Memory B cell (primary cell): ENCODE measurements around the gene GRM4.
"Not testable (repeated sequence)": the region's sequence is repeated elsewhere in the genome, so short reads cannot be mapped to it uniquely, and the experiment has no call there.

Experiments
- ATAC-seq: fragments of 150-1000 bp; cut with Tn5 transposase; 2 replicates; pipeline ENCODE4 v1.10.0; 2021; ENCODE audit warnings: low read depth, mild to moderate bottlenecking, moderate library complexity
- DNase-seq, 2 donors: peaks; one replicate each; pipeline ENCODE4 v3.0.0; 2022; ENCODE audit warnings: low spot score in 2 of 2
- H3K27ac Mint-ChIP-seq: one replicate; pipeline ENCODE4 v1.8.0; 2022; ENCODE audit warnings: mild to moderate bottlenecking, moderate library complexity, mixed read lengths
- H3K27me3 Mint-ChIP-seq: one replicate; pipeline ENCODE4 v1.8.0; 2022; ENCODE audit warnings: mixed read lengths
- H3K36me3 Mint-ChIP-seq: one replicate; pipeline ENCODE4 v1.8.0; 2022; ENCODE audit warnings: mild to moderate bottlenecking, mixed read lengths
- H3K4me1 Mint-ChIP-seq: one replicate; pipeline ENCODE4 v1.8.0; 2022; ENCODE audit warnings: mixed read lengths
- H3K4me3 Mint-ChIP-seq: one replicate; pipeline ENCODE4 v1.8.0; 2022; ENCODE audit warnings: mild to moderate bottlenecking, moderate library complexity, mixed read lengths
- H3K9me3 Mint-ChIP-seq: one replicate; pipeline ENCODE4 v1.8.0; 2022; ENCODE audit warnings: mixed read lengths

Gene GRM4

DNA sequence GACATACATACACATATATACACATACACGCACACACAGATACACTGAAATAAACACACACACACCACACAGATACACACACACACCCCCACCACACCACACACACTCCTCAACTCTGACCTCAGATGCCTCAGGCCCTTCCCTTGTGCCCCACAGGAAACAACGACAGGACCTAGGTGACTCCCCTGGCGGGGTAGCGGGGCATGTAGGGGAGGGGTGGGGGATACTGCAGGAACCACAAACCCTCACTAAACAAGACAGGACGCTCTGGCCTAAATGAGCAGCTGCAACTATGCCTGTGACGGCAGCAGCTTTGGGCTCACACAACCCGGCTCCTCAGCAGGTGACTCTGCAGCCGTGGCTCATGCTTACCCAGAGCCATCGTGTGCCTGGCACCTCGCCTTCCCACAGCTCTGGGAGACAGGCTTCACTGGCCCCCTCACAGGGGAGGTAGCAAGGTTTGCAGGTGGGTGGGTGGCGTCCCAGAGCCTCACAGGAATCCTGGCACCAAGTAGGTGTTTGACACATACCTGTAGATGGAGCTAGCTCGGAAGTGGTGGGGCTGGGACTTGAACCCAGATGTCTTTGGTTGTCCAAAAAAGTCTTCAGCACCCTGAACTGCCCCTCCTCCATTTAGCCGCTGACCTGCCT lies 100.8 kb downstream of the GRM4 start:
- peaks cover 12% of the 10 kb centered on the region for H3K4me1 Mint-ChIP-seq
- no peak overlapping the region for H3K4me3 Mint-ChIP-seq

DNA sequence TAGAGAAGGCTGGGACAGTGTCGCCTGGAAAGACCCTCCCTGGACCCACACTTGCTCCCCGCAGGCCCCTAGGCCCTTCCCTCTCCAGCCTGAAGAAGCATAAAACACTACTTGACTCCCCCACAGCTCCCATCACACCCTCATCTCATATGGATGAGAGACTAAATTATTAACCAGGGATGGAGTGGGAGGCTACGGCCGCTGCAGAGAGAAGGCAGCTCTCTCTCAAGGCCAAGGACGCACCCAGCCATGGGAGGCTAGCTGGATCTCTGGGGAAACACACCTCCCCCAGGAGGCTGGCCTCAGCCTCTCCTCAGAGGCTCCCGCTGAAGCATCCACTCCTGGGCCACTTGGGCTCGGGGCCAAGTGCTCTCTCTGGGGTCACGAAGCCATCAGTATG lies 102.5 kb downstream of the GRM4 start:
- Mint-ChIP-seq H3K27ac (no peak overlapping the region), H3K27me3 (peaks cover 10% of the 10 kb centered on the region), H3K36me3 (no peaks in the 10 kb centered on the region), H3K9me3 (no peaks in the 10 kb centered on the region), H3K4me1 (peaks cover 12% of the 10 kb centered on the region), H3K4me3 (no peak overlapping the region)
- no peak for ATAC-seq
- DNase-seq, result no peak

More for the DNA sequence above, 100.8 kb downstream of the GRM4 start:
- Mint-ChIP-seq H3K9me3 (peaks cover 7% of the 10 kb centered on the region), H3K27ac (no peak overlapping the region), H3K36me3 (peaks cover 2% of the 10 kb centered on the region), H3K27me3 (peaks cover 19% of the 10 kb centered on the region)
- DNase-seq (no peak), ATAC-seq (peak; percentile 77)

DNA sequence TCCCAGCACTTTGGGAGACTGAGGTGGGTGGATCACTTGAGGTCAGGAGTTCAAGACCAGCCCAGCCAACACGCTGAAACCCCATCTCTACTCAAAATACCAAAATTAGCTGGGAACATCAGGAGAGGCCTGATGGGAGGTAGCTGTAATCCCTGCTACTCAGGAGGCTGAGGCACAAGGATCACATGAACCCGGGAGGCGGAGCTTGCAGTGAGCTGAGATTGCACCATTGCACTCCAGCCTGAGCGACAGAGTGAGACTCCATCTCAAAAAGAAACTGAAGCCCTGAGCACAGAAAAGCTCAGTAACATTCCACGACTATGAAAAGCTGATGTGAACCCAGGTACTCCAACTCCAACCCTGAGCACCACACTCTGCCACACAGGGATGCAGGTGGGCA lies 103.9 kb downstream of the GRM4 start:
- DNase-seq, H3K27me3 Mint-ChIP-seq, H3K4me3 Mint-ChIP-seq, H3K27ac Mint-ChIP-seq, ATAC-seq, H3K36me3 Mint-ChIP-seq, H3K9me3 Mint-ChIP-seq: not testable (repeated sequence)
- peaks cover 12% of the 10 kb centered on the region for H3K4me1 Mint-ChIP-seq

DNA sequence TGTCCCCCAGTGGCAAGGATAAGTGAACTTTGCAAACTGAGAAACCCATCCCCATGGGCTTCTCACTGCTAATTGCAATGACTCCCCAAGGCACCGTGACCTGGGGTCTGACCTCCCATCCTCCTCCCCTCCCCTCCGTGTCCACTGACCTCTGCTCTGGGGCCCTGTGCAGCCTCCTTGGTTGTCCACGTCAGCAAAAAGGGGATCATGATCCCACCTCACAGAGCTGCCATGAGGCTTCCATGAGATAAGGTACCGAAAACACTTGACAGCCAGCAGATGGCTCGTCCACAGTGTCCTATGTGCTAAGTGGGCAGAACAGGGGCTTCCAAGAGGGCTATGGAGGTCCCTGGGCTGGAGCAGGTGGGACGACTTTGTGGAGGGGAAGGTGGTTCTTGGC lies 104.5 kb downstream of the GRM4 start:
- H3K27ac Mint-ChIP-seq, result no peak overlapping the region
- H3K27me3 Mint-ChIP-seq, result peaks cover 10% of the 10 kb centered on the region
- H3K4me3 Mint-ChIP-seq, result no peak overlapping the region
- no peak for ATAC-seq
- no peaks in the 10 kb centered on the region for H3K36me3 Mint-ChIP-seq
- H3K4me1 Mint-ChIP-seq, result peaks cover 12% of the 10 kb centered on the region
- no peaks in the 10 kb centered on the region for H3K9me3 Mint-ChIP-seq
- no peak for DNase-seq

DNA sequence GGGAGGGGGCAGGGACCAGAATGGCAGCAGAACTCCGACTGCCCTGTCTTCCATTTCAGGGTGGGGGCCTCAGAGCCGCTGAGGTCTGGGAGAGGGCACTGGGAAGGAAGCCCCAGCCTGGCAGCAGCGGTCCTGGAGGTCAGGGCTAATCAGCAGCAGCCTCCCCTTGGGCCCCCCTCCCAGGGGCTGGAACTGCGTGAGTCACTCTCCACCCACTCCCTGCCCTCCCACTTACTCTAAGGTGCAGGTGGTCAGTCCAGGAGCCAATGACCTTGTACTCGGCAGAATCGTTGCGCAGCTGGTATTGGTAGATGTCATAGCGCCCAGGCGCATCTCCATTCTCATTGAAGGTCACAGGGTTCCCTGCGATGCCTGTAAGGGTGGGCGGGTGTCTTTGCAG lies 105.9 kb downstream of the GRM4 start:
- ATAC-seq (no peak), DNase-seq (no peak)
- no peaks in the 10 kb centered on the region for H3K36me3 Mint-ChIP-seq
- H3K4me1 Mint-ChIP-seq, result peaks cover 12% of the 10 kb centered on the region
- H3K27me3 Mint-ChIP-seq, result peaks cover 16% of the 10 kb centered on the region
- H3K4me3 Mint-ChIP-seq, result no peak overlapping the region
- H3K9me3 Mint-ChIP-seq, result no peaks in the 10 kb centered on the region
- H3K27ac Mint-ChIP-seq, result no peak overlapping the region

DNA sequence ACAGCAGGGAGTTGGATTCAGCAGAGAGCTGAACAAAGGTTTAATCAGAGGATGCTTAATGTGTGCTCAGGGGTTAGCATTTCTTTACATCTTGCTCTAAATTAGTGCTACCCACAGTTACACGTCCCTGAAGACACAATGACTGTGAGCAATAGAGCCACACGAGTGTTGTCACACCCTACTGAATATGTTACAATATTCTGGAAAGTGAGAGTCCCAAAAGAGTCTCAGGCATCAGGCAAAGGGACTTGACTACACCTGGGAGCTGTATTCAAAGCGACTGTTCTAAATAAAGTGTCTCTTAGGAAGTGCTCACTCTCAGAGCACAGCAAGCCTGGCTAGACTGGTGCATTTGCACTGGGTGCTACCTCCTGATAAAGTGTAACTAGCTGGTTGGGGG lies 108.7 kb downstream of the GRM4 start:
- H3K4me3 Mint-ChIP-seq, result no peak overlapping the region
- ATAC-seq, result no peak

DNA sequence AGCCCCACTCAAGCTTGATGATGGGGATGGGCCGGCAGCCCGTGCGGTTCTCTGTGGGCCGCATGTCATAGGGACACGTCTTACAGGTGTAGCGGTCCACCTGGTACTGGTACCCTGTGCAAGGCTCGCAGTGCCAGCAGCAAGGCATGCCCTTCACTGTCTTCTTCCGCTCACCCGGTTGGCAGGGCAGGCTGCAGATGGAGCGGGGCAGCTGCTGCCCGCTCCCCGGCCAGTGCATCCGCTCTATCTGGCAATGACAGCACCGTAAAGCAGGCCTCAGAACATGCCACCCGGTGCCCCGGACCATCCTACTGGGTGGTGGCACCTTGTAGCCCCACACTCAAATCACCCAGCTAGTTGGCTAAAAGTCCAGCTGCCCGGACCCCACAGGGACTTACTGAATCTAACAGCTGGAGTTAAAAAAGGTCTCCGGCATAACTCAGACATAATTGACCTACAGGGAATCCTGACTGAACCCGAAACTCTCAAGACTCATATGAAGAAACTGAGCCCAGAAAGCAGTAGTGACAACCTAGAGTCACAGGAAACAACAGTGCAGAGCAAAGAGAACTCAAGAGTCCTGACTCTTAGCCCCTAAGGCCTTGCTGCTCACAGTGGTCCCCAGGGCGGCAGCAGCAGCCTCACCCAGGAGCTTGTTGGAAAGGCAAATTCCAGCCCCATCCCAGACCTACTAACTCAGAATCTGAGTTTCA lies 109.4 kb downstream of the GRM4 start:
- Mint-ChIP-seq H3K4me1 (peaks cover 6% of the 10 kb centered on the region), H3K4me3 (no peak overlapping the region), H3K36me3 (no peaks in the 10 kb centered on the region), H3K27ac (no peak overlapping the region), H3K27me3 (peaks cover 23% of the 10 kb centered on the region), H3K9me3 (no peaks in the 10 kb centered on the region)
- DNase-seq (no peak), ATAC-seq (no peak)

More for the DNA sequence above, 108.7 kb downstream of the GRM4 start:
- Mint-ChIP-seq H3K36me3 (no peaks in the 10 kb centered on the region), H3K27ac (no peak overlapping the region), H3K27me3 (peaks cover 19% of the 10 kb centered on the region), H3K4me1 (peaks cover 1% of the 10 kb centered on the region), H3K9me3 (no peaks in the 10 kb centered on the region)
- DNase-seq, result no peak

DNA sequence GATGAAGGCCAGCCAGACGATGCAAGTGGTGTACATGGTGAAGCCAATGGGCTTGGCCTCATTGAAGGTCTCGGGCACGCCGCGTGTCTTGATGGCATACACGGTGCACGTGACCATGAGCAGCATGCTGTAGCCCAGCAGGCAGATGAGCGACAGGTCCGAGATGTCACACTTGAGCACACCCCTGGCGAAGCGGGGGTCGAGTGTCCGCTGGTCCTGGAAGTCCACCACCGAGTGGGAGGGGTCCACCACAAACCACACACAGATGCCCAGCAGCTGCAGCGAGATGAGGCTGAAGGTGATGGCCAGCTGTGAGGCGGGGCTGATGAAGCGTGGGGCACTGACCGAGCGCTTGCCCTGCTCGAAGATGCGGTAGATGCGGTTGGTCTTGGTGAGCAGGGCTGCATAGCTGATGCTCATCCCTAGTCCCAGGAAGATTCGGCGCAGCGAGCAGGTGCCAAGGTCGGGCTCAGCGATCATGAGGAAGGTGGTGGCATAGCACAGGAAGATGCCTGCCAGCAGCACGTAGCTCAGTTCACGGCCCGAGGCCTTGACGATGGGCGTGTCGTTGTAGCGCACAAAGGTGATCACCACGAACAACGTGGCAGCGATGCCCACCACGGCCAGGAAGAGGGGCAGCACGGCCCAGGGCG lies 110.1 kb downstream of the GRM4 start:
- ATAC-seq (no peak), DNase-seq (no peak)
- Mint-ChIP-seq H3K27ac (no peak overlapping the region), H3K36me3 (no peaks in the 10 kb centered on the region), H3K9me3 (no peaks in the 10 kb centered on the region), H3K27me3 (peaks cover 23% of the 10 kb centered on the region), H3K4me3 (no peak overlapping the region), H3K4me1 (peaks cover 9% of the 10 kb centered on the region)

DNA sequence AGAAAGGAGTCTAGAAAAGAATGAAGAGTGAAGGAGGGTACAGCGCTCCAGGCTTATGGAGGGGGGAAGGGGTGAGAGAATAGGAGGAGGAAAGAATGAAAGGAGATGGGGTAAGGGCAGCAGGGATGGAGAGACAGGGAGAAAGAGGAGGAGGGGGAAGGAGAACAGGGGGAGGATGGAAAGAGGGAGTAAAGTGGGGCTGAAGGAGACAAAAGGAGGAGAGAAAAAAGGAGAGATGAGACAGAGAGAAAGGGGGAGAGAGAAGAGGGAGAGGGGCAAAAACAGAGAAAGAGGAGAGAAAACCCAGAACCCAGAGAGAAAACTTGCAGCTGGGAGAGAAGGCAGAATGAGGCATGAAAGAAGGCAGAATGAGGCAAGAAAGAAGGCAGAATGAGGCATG lies 110.7 kb downstream of the GRM4 start:
- H3K27me3 Mint-ChIP-seq, result peaks cover 23% of the 10 kb centered on the region
- H3K4me3 Mint-ChIP-seq, result no peak overlapping the region
- DNase-seq (no peak), ATAC-seq (no peak)
- no peaks in the 10 kb centered on the region for H3K9me3 Mint-ChIP-seq
- peaks cover 9% of the 10 kb centered on the region for H3K4me1 Mint-ChIP-seq
- no peak overlapping the region for H3K27ac Mint-ChIP-seq
- no peaks in the 10 kb centered on the region for H3K36me3 Mint-ChIP-seq

DNA sequence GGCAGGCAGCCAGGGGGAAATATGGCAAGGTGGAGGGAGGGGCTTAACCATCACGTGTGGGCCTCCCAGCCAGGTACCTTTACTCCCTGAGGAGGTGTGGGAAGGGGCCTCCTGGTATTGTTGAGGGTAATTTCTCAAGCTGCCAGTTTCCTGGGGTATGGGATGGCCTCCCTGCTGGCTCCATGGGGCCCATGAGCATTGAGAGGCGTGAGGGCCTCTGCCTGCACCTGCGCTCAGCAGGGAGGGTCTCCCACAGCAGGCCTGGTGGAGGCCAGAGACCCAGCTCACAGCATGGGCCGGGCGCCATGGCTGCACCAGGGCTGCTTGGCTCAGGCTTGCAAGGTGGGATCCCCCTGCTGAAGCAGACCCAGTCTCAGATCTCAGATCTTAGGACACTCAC lies 113.0 kb downstream of the GRM4 start:
- ATAC-seq (no peak), DNase-seq (no peak)
- Mint-ChIP-seq H3K4me1 (peaks cover 9% of the 10 kb centered on the region), H3K36me3 (no peaks in the 10 kb centered on the region), H3K9me3 (no peaks in the 10 kb centered on the region), H3K27ac (no peak overlapping the region), H3K4me3 (no peak overlapping the region), H3K27me3 (peaks cover 23% of the 10 kb centered on the region)

DNA sequence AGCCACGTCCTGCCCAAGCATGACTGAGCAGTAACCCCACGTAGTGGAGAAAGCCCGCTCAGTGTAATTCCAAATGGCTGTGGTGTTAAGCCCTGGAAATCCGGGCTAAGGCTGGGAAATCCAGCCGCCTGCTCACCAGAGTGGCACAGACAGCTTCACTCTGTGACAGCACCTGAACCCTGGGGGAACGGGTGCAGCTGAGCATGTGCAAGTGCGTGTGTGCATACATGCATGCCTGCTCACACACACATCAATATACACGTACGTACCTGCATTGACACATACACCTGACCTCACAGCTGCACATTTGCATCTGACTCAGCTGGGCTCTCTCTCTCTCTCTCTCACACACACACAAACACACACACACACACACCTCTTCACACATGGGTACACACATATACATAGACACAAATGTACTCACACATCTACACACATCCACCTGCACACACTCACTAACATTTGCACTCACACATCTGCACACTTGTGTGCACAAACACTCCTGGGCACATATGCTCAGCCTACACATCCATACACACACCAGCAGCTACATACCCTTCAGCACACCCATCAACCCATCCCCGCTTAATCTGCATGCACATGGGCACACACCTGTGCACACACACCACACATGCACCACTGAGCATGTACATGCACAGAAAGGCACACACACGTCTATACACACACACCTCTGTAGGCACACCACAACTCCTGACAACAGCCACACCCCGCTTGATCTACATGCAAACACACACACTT lies 114.1 kb downstream of the GRM4 start:
- ATAC-seq, result peak; percentile 60
- DNase-seq, result no peak
- peaks cover 9% of the 10 kb centered on the region for H3K4me1 Mint-ChIP-seq
- H3K27ac Mint-ChIP-seq, result no peak overlapping the region
- no peaks in the 10 kb centered on the region for H3K9me3 Mint-ChIP-seq
- peaks cover 22% of the 10 kb centered on the region for H3K27me3 Mint-ChIP-seq
- no peak overlapping the region for H3K4me3 Mint-ChIP-seq
- H3K36me3 Mint-ChIP-seq, result no peaks in the 10 kb centered on the region

DNA sequence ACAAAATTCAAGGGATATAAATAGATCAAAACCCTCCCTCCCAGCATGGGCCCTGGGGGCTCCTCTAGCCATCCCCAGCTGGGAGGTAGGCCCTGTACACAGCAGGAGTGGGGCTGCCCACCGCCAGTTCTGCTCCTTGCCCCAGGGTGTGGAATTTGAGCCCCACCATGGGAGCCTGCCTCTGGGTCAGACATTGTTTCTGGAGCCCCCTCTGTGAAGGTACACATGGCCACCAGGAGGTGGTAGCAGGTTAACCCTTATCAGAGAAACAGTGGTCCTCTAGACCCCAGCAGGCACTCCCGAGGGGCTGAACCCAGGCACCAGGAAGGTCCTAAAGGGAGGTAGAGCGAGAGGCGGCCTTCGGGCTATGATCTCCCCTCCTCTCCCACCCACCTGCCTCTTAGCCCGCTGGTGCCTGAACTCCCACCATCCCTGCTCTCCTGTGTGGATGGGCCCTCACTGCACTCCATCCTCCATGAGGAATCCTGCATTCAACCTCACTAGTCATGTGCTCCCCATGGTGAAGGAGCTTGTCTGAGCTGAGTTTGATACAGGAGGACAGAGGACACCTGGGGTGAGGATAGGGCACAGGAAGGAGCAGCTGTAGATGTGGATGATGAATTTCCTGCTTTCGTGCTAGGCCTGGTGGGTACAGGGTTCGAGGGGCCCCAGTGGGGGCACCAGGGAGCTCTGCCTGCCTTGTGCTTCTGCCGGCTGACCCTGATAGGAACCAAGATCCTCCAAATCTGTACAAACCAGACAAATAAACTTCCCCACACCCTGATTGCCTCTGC lies 114.9 kb downstream of the GRM4 start:
- H3K27me3 Mint-ChIP-seq, result peaks cover 22% of the 10 kb centered on the region
- no peaks in the 10 kb centered on the region for H3K36me3 Mint-ChIP-seq
- DNase-seq (no peak), ATAC-seq (peak; percentile 23)
- no peak overlapping the region for H3K27ac Mint-ChIP-seq
- H3K9me3 Mint-ChIP-seq, result no peaks in the 10 kb centered on the region
- H3K4me3 Mint-ChIP-seq, result no peak overlapping the region
- H3K4me1 Mint-ChIP-seq, result peaks cover 9% of the 10 kb centered on the region

DNA sequence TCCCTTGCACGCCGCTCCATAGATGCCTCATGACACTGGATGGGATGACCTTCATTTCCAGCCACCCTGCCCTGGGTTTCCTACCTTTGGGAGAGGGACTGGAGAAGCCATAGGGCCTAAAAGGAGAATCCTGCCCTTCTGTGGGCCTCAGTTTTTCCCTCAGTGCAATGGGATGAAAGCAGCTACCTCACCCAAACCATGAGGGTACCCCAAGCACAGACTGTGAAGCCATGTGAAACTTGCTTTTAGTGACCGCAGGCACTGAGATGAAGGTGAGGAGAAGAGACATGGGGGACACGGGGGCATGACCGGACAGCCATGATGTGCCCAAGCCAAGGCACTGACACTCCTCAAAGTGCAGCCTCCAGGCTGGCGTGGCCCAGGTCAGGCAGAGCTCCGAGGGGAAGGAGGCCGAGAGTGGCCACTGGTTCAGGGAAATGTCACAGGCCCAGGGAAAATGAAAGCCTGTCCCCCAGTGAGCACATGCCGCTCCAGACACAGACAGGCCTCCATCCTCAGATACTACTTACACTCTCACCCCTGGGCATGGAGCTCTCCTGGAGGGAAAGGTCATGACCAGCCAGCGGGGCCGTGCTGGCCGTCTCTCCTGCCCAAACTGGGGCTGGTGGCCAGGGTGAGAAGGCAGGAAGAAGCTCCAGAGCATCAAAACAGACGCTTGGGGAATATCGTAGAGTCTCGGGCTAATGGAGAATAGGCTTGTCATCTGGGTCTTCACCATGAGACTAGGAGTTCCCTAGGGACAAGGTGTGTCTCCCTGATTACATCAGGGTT lies 116.2 kb downstream of the GRM4 start:
- no peaks in the 10 kb centered on the region for H3K9me3 Mint-ChIP-seq
- DNase-seq, result no peak
- peaks cover 14% of the 10 kb centered on the region for H3K27me3 Mint-ChIP-seq
- no peak overlapping the region for H3K27ac Mint-ChIP-seq
- no peaks in the 10 kb centered on the region for H3K36me3 Mint-ChIP-seq
- H3K4me3 Mint-ChIP-seq, result no peak overlapping the region
- H3K4me1 Mint-ChIP-seq, result peaks cover 9% of the 10 kb centered on the region
- ATAC-seq, result no peak
